SIG-M5 treated with dmso at 0.1 percent for 504 hours (cell line): ENCODE measurements around the gene ABTB2.

Experiments
- DNase-seq: peaks from one replicate; lab custom pipeline; 2025; ENCODE audit not compliant: unreplicated experiment; lab: John Stamatoyannopoulos, UW

ABTB2 gene

DNA sequence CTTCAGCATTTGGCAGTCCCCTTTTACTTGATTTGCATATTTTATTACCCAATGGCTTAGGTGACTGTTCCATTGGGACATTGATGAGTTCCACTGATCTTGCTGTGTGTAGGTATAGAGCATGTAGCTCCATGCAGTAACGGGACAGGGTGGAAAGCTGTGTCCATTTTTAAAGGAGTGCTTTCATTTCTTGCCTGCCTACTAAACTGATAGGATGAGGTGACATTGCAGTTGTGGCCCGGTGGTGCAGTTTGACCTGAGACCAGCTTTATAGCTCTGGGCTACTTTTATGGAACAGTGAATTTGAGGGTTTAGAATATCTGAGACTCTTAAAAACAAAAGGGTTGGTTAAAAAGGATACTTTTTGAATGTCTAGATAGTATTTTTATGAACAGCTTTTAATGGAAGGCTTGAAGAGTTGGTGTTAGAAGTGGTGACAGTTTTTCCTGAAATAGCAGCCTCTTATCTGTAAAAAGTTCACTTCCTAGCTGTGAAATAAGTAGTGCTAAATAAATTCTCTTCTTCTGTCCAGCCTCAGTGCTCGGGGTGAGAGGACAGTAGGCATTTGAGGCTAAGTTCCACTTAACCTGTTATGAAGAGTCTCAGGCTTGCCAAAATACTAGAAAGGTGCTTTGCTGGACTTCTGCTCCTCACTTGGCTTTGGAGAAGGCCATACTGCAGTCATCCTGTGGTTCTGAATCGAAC, 225.4 kb downstream of the ABTB2 start:
- DNase-seq: no peak

DNA sequence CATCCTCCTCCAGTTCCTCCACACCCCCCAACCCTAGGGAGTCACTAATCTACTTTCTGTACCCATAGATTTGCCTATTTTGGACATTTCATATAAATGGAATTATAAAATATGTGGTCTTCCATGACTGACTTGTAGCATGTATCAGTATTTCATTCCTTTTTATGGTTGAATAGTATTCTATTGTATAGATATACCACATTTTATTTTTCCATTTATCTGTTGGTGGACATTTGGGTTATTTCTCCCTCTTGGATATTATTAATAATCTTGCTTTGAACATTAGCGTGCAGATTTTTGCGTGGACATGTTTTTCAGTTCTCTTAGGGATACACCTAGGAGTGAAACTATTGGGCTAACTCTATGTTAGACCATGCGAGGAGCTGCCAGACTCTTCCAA, 229.0 kb downstream of the ABTB2 start:
- no peak for DNase-seq

DNA sequence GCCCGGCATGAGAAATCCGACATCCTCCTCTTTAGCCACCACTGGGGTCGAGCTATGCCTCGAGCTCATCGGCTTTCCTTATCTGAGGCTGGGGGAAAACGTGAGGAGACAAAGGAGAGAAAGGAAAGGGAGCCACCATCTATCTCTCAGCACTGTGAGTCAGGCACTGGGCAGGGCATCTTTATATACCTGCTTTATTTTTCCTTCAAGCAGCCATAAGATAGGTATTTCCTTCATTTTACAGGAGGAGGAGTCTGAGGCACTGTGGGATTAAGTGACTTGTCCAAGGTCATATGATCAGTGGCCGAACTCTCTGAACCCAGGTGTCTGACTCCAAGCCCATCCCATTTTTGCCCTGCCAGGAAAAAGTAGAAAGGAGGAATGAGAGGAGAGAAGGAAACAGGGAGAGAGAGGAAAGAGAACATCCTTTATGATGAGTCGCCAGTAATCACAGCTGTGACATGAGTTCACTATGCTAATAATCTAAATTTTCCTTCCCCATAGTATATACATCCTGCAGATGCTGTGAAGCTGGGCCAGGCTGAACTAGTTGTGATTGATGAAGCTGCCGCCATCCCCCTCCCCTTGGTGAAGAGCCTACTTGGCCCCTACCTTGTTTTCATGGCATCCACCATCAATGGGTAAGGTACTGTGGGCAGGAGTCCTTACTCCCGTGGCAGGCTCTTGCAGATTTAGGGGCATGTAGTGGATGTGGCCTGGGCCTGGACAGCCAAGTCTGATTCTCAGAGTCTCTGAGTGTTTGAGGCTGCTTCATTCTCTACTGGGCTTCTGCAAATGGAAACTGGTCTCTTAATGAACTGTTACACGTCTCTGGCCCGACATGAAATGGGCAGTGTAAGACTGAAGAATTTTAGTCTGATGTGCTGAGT, 230.6 kb downstream of the ABTB2 start:
- DNase-seq: no peak

DNA sequence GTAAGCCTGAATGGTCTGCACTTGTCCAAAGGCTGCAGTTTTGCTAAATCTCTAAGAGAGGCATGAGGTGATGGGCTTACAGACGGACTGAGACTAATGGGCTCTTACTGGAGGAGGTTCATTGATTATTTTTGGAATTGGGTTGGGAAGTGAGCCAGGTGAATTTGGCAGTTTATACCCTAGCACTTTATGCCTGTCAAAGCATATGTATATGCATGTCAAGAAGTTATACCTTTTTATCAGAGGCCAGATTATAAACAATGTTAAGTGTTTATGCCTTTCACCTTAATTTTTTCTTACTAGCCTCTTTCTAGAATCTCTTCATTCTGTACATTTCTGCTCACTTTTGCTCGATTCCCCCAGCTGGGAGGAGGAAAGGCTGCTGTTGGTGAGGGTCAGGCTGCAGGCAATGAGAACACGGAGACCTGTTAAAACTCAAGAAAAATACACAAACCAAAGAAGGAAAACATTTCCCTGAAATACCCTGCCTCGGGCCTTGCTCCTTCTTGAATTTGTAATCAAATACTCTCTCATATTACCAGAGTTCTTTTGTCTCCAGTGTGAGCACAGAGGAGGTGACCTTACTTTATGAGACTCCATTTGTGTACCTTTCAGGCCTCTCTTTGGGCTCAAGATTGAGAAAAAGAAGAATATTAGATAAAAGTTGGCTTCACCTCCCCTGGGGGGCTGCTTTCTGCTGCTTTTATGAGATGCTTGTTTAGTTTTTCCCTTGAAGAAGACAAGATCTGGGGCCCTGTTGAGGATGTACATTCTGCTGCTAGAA, 232.7 kb downstream of the ABTB2 start:
- DNase-seq: no peak

DNA sequence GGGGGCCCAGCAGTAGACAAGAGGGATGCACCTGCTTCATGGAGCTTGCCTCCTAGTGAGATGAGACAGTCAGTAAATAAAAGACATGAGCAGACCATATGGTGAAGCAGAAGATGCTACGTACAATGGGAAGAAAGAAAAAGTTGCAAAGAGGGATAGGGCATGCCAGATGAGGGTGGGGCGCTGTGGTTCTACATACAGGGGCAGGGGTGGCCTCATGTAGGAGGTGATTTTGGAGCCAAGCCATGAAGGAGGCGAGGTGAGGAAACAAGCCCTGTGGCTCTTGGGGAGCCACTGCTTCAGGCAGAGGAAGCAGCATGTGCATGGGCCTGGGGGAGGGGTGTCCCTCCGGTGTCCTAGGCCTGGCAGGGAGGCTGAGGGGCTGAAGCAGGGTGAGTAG, 237.2 kb downstream of the ABTB2 start:
- DNase-seq: no peak

DNA sequence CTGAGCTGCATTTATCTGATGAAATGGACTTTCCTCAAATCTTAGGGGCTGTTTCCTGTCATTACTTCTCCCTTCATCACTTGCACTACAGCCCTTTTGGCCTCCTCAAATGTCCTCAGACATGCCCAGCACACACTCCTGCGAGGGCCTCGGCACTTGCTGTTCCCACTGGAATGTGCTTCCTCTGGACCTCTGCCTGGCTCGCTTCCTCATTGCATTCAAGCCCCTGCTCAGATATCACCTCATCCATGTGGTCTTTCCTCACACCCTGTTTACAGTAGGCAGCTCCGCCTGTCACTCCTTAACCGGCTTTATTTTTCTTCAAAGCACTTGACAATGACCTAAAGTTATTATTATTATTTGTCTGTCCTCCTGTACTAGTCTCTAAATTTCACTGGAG, 243.3 kb downstream of the ABTB2 start:
- no peak for DNase-seq

DNA sequence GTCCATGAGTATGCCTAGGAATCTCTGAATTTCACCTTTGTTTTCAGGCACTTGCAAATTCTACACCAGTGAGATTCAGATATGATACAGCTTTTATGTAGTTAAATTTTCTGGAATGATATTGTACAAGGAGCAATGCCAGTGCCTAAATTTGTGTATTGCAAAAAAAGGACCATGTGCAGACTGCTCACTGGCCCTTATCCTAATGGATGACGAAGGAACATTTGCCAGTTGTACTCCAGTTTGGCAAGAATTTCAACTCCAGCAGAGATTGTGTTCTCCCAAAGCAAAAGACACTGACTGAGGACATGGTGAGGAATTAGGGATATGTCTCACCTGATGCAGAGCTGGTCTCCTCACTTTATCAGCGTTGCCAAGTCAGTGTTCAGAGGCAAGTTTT, 243.8 kb downstream of the ABTB2 start:
- DNase-seq: no peak

DNA sequence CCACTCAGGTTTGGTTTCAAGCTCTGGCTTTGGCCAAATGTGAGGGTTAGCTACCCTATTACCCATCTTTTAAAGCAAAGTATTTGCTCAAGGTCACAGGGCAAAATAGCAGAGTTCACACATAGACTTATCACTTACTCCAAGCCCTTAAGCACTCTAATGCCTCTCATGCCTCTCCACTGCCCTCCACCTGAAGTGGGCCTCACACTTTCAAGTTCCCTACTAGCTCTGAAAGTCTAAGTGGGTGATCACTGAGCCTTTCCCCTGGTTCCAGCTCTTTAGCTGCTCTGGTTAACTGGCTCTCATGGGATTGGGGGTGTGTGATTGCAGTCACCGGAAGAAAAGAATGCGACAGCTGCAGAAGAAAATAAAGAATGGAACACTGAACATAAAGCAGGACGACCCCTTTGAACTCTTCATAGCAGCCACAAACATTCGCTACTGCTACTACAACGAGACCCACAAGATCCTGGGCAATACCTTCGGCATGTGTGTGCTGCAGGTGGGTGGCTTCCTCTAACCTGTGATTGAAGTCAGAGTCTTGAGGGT, 246.0 kb downstream of the ABTB2 start:
- no peak for DNase-seq

DNA sequence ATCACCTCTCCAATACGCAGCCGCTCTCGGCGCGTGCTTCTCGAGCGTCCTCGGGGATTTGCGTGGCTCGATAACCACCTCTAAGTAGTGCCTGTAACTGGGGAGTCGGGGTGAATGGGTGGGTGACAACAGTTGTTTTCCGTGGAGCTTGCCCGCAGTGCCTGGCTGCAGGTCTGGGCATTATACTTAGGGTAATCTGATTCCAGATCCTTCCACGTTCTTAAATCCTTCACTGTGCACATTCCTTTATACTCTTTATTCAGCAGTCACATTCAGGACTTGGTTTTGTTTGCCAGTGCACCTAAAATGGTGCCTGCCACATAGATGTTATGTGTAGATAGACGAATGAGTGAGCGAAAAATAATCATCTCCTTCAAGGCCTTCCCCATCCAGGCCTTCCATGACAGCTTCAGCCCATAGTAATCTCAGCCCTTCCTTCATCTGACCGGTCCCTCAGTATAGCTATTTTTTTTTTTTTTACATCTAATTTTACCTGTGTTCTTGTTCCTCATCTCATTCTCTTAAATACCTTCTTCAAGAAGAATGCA, 251.8 kb downstream of the ABTB2 start:
- no peak for DNase-seq

DNA sequence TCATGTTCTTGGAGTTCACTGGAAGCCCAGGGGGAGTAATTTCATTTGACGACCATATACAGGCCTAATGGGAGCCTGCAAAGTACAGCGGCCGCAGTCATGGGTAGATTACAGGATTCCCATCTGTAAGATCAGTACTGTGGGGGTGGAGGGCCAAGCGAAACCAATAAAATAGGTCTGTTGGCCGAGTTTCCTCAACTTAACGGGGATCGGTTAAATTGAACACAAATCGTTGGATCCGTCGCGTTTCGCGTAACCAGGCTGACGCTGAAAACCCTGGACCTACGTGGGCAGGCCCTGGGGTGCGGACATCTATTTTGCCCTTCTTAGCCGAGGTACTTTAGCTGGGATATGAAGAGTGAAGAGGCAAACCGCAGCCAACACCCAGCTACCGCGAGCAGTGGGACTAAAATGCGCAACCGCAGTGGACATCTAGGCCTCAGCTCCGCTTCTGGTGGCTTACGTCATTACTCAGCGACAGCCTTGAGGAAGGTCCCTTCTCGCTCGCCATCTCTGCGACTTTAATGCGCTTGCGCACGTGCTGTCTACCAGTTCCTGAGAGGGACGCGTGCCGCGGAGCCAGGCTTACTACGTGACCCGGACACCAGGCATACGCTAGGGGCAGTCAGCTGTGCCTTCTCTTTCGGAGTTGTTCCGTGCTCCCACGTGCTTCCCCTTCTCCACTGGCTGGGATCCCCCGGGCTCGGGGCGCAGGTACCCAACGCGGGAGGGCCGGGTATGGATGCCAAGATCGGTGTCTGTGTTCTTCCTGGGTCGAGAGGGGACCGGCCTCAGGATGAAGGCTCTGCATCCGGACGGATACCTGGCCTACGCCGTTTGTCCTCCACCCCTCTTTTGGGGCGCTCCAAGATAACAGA, 252.5 kb downstream of the ABTB2 start, which contains the start of gene NAT10:
NAT10 (plus strand) TSS at position 551 of the 878 bp plus-strand sequence. CDS start 2,597 bp downstream, outside the sequence.
- peak; percentile 98 for DNase-seq

DNA sequence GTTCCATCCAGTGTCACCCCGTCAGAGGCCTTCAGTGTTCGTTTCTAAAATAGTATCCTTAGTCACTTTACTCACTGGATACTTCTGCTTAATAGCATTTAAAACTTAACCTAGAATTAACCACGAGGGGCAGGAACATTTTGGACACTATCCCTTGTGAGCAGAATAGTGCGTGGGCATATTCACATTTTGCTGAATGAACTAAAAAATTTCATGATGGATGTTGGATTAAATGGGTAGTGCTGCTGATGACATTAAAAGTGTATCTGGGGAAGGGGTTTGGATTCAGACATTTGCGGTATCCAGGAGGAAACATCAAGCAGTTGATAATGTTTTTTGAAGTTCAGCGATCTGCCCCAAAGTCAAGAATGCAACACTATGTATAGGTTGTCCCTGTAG, 253.1 kb downstream of the ABTB2 start:
- no peak for DNase-seq
